Activated CD8-positive, alpha-beta memory T cell treated with anti-CD3 and anti-CD28 coated beads for 24 hours (primary cell): ENCODE measurements around the gene LDLRAD4.

ENCODE experiments used
- DNase-seq: peaks from one replicate; pipeline ENCODE4 v3.0.0-alpha.2; 2020

LDLRAD4 gene

DNA sequence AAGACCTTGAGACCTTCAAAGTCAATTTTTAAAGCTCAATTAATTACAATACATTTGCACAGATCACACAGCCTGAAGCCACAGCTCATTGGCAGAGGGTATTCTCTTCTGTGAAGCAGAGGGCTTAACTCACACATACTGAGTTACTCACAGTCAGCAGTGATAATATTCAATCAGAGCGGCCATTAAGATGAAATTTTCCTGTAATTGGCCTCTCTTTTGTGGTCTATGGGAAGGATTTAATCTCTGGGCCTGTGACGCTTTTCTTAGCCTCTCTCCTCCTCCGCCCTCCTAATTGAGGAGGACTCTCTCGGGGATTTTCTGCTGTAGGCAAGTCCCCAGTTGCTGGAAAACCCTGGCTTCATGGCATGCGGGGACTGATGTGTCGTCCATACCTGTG, 12.3 kb upstream of the LDLRAD4 start:
- DNase-seq: no peak

DNA sequence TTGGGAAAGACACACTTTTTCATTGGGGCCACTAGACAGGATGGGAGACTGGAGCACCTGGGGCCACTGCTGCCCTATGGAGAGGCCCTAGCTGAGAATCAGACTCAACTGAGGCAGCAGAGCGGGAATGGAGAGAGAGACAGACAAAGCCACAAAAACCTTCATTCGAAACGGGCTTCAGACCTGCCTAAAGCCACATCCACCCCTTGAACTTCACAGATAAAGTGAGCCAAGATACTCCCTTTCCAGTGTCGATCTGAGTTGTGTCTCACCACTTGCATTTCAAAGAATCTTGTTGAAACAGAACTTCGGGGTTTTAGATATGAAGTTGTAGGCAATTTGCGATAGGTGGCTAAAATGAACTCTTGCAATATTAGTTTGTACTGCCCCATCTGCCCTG, 11.3 kb upstream of the LDLRAD4 start:
- DNase-seq: no peak

DNA sequence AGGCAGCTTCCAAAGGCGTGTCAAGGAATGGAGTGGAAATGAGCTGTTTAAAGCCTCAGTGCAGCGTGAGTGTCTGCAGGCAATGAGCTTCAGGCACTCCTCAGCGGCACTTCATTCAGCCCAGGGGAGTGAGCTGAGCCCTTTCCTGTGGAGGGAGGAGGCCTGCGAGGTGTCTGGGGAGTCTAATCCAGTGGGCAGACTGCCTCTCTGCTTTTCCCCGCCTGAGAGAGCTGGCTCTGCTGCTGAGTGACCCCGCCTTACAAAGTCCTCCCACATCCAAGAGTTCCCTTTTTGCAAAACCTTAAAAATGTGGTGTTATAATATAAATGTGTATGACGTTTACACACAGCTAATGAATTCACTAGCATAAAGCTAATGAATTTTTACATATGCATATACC, 7.0 kb upstream of the LDLRAD4 start:
- no peak for DNase-seq

DNA sequence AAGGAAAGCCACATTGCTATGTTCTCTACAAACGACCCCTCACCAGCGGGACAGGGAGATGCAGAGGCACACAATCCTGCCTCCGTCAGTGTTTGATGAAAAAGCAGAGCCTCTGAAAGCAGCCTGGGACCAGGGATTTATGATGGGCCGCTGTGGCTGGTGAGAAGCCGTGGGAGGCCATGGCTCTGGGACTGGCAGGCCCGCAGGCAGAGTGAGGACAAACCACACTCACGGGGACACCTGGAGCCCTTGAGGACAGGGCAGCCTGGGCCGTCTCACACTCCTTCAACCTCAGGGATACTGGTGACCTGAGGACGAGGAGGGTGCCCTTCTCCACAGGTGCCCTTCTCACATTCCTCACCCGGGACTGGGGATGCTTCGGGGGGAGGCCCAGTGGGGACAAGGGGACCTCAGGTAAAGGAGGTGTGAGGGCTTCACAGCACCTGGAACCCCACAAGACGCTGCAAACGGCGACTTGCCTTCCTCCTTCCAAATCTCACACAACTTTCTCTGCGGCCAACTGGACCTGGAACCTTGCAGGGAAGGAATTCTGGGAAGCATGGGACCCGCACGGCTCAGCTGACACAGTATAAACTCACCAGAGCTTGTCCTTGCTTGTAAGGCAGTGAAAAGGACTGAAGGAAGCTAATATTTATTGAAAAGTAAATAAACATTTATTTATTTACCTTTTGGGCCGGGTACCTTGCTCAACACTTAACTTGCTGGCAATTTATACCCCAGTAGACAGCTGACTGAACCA, 5.3 kb upstream of the LDLRAD4 start:
- no peak for DNase-seq

DNA sequence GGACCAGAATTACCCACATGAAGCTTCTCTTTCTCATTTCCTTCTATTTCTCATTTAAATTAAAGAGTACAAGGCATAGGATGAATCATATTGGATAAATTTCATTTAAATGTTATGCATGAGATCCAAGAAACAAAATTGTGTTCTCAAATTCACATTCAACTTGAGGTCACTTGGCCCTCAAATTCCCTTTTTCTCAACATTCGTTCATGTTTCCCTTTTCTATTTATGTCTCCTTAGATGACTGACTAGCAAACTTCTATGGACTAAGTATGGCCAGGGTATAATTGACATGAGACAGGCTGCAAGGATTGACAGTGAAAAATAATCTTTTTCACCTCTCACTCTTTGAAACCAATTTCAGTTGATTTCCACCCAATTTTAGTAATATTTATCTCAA, 4.0 kb upstream of the LDLRAD4 start:
- no peak for DNase-seq

DNA sequence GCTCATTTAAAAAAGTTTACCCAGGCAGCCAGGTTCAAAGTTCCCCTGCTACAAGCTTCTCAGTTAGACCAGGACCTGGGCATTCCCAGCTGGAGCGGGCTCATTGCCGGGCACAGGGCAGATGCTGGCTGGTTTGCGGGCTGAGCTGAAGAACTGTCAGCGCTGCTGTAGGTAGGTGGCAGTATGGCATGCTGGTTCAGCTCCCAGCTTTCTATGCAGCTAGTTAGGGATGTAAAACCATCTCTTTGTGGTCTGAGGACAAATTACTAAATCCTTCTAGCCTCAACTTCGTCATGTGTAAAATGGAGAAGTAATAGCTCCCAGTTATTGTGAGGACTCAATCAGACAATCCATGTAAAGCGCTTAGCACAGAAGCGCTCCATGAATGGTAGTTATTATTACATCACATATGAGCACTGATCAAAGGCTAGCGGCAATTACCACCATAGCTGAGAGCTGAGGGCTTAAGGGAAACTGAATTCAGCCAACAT, 2.4 kb upstream of the LDLRAD4 start:
- peak; percentile 73 for DNase-seq

DNA sequence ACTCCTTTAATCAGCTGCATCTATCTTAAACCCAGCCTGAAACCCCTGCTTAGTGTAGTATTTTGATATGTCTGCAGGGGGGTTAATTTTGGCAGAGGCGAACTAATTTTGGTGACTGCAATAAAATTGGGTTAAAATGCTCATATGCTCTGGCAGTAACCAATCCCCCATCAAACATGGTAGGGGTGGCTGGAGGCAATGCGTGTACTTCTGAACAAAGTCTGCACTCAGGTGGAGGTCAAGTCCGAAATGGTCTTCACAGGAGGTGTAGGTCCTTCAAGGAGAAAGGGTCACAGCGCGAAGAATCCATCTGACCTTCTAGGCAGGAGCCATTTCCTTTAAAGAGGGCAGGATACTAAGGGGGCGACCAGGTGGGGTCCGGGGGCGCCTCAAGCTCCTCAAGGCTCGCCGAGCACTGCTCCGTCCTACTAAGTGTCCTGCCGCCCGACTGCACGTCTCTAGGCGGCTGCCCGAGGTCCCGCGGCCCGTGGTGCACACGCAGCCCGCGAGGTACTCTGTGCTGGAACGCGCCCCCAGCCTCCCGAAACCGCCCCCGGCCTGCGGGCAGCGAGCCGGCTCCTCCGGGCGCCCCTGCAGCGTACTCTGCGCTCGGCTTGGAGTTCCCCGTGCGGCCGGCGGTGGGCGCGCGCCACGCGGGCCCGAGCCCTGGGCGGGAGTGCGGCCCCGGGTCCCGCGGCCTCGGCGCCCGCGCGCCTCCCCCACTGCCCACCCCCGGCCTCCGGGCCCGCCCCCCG, 1.7 kb upstream of the LDLRAD4 start:
- DNase-seq: peak; percentile 82

DNA sequence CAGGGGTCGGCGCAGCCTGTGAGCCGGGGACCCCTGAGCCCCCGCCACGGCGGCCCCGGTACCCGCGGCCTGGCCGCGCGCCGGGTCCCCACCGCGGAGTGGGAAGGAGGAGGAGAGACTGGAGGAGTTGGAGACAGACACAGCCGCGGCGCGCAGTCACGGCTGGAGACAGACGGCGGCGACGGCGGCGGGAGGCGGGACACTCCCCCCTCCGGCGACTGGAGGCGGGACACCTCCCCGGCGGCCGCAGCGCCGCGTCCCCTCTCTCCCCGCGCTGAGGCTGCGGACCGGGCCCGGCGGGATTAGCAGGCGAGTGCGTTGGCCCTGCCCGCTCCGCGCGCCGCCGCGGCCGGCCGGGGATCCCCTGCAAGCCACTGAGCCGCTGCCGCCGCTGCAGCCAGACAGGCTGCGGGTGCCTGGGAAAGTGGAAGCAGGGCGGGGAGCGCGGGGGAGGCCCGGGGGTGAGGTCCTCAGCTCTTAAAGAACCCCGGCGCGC, 1.0 kb upstream of the LDLRAD4 start:
- DNase-seq: peak; percentile 85

DNA sequence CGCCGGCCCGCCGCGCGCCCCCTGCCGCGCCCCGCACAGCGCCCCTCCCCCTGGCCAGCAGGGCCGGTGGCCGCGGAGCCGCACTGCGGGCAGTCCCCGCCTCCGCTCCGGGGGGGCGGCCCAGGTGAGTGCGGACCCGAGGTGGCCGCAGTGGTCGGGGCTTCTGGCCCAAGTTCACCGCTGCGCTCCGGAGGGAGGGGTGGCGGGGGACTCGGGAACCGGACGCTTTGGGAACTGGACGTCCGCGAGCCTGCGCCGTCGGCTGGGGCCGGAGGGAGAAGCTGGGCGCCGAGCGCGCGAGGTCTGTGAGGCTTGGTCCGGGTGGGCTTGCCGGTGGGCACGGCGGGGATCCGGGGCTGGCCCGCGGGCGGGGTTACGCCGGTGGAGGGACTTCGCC, 591 bp upstream of the LDLRAD4 start:
- DNase-seq: no peak

DNA sequence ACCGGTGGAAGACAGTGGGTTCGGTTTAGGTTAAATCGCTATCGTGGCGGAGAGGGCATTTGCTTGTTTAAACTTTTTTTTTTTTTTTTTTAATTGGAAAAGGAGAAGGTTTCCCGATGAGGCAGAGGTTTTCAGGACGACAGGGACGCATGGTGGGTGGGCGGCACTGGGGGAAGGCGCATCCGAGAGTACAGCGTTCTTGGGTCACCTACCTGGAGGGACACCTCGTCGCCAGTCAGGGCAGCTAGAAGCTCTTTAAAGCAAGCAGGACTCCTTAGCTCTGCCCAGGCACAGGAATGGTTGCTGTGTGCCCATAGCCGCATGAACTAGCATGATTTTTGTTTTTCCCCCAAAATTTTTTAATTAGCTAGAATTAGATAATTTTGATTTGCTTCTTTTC, 437 bp downstream of the LDLRAD4 start:
- DNase-seq: no peak

DNA sequence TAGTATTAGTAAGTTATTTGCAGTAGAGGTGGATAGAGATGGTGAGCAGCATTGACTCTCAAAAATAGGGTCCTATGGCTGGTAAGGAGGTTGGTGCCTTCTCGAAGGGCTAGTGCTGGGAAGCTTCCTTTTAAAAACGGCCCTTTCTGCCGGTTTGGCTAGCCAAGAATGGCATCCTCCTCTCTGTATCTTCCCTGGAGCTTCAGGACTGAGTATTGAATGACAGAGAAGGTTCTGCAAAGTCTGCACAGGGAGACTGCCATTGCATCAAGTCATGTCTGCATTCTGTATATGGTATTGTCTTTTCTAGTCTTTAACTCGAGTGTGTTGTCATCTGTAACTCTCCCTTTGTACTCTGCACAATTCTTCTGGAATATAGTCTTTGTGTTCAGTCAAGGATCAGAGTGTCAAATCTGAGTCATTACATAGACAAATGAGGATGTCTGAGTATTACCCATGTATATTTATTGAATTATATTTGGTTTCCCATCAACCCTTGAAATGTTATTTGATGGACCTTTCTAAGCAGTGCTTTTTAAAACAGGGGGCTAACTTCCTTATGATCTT, 1.1 kb downstream of the LDLRAD4 start:
- DNase-seq: no peak

DNA sequence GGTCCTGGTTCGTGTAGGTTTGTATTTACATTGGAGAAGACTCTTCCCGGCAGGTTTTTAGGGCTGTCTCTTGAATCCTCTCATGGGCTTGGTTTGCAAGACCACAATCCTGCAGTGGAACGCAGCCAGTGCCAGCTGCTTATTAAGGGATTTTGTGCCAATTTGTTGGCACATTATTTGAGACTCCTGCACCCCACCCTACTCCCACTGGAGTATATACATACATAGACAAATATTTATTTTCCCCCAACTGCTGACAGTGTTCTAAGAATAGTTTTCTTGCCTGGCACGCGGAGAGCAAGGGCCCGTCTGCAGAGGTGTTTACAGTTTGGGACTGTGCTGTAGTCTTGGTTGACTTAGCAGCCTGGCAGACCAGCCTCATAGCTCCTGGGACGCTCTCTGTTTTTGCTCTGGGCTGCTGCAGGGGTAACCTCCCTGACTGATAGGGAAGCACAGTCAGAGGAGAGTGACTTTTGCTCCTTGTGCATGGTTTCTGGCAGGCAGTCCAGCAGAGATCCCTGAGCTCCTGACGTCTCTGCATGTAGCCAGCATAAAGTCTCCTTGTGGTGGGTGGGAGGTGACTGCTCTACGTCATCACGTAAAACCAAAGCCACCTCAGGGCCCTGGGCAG, 1.9 kb downstream of the LDLRAD4 start:
- DNase-seq: peak; percentile 56

DNA sequence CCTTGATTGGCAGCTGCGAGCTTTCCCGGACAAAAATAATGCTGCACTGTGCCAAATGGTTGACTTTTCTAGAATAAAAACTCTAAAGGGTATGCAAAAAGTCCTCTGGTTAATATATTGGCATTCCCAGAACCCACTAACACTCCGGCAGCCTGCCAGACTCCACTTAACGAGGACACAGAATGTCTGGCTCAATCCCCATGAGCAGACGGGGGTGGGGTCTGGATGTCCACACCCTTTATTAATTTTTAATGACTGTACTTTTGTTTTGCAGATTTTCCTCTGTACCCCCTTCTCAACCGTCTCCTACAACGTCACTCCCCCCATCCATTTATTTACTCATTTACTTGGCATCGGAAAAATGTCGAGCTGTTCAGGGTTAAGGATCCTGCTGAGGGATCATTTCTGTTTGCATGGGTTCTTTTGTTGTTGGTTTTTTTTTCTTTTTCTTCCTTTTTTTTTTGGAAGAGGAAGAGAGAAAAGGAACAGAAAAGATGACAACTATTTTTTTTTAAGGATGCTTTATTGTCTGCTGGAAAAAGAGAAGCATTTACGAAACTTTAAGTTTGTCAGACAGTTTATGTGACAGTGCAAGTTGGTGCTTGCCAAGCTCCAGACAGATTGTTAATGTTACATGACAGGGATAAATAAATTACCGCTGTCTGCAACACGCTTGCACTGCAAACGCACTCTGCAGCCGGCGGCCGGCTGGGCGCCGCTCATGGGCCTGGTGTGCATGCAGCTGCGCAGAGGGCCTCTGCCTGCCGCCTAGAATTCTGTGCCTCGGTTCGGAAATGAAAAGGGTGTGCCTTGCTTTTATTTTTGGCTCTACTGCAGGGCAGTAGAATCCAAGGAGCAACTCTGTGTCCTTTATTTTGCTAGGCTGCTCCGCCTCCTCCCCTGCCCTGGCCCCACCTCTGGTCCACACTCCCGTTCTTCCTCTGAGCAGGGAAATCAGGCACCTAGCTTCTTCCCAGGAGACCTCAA, 3.6 kb downstream of the LDLRAD4 start:
- DNase-seq: peak; percentile 52

DNA sequence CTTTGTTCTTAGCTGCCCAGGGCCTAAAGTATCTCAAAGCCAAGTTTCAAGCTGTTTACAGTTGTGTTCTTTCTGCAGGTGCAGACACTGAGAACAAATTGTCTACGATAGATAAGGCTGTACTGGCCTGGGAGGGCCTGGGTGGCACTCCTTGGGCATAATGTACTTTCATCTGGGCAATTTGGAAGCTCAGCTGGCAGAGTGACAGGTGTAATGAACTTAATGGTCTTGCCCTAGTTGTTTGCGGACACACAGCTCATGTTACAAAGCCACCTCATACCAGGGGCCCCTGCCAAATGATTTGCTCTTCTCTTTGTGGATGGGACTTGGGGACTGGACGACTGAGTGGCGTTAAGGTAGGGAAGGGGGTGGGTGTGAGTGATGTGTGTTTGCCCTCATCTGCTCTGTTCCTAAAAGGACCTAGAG, 4.3 kb downstream of the LDLRAD4 start:
- DNase-seq: peak; percentile 53

DNA sequence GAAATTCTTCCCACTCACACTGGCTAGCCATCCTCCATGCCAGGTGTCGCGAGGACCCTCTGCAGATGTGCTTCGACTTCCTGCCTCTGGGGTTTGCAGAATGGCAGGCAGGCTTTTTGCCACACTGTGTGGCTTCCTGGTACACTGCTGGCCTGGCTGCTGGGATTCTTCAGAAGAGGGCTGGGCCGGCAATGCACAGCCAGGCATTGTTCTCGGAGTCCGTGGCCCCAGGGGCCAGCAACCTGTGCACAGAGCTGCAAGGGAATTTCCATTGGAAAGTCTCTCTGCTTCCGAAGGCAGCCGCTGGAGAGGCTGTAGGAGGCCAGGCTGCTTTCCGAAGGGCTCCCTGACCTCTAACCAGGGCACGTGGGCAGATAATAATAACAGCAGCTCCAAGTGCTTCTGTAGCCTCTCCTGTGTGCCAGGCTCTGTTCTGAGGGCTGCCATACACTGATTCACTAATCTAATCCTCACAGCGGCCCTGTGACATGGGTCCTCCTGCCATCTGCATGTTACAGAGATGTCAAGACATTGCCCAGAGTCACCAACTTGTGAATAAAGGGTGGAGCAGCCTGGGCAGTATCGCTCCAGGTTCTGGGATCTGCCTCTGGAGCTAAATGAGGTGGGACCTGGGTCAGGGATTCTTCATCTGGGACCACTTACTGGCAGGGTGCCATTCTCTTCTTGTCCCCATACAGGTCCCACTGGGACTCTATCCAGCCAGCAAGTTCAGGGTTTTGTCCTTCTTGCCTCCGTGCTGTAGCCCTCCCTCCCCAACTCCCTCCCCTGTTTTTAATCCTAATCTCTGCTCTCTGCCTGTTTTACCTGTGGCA, 5.0 kb downstream of the LDLRAD4 start:
- DNase-seq: peak; percentile 53

DNA sequence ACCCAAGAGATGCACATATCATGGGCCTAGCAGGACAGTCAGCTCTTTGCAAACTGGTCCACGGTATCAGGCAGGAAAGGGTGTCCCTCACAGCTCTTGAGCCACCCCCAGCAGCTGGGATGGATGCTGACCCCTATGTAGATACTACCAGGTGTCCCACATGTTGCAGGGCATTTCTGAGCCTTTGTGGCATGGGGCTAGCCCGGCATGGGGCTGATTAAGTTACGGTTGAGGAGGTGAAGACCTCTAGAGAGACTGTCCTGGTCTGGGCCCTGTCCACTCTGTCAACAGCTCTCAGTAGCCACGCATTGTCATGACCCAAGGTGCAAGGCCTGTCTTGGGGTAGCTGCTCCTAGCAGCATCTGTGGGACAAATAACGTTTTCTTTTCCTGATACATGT, 6.7 kb downstream of the LDLRAD4 start:
- DNase-seq: peak; percentile 52

DNA sequence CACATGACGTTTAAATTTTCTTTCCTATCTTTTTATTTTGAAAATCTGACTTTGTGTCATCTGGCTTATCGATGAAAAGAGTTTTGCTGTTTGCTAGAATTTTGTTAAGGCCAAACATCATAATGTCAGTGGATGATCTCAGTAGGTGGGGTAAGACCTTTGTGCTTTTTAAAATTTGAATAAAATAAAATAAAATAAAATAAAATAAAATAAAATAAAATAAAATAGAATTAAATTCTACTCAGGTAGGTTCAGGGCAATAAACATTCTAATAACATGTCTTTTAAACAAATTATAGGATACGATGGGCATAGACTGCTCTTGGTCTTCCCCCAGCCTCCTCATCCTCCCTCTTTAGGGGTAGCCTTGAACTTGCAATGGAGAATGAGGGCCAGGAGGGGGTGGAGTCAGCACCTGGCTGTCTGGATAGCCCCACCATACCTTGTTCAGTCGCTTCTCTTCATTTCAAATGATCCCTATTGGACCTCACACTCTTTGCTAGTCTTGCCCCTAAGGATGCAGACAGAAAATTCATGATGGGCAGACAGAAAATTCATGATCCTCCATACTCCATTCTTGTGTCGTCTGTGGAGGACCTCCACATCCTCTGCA, 8.1 kb downstream of the LDLRAD4 start:
- DNase-seq: peak; percentile 24

DNA sequence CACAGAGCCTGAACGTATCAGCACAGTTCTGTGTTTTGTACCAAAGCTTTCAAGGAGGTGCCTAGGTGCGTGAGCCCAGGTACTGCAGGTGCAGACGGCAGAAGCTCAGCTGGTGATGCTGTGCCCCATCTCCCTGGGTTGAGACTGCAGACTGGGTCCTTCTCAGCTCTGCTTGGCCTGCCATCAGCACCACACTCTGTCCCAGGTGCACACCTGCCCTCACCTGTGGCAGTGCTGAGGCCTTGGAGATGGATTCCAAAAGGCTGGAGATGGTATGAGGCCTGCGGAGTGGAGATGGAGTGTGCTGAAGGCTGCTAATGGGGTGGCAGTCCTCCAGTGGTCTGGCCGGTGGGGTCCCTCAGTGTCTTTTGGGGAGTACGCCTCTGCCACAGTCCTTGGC, 9.3 kb downstream of the LDLRAD4 start:
- DNase-seq: peak; percentile 46

DNA sequence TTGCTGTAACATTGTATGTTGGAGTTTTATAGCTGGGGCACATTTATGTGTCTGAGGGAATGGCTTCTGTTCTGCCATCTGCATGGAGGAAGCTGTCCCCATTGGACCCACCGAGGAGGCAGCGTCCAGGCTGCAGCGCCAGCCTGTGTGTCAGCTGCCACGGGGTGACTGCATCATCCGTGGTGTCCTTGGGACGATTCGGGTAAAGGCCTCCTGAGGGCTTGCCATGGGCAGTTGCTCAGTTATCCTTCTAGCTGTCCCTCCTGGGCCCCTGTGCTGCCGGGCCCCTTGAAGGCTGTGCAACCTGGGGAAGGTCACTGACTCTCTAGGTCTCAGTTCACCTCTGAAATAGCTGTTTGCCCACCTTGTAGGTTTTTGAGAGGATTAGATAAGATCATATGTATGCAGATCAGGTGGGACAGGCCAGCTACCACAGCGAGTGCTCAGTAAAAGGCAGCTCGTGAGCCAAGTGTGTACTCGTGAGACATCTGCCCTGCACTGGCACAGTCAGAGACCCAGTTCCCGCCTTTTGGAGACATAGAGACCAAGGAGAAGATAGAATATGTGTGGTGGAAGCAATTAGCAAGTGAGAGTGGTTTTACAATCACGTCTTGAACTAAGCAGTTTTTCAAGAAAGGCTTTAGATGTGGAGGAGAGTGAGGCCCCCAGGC, 10.6 kb downstream of the LDLRAD4 start:
- DNase-seq: peak; percentile 55

DNA sequence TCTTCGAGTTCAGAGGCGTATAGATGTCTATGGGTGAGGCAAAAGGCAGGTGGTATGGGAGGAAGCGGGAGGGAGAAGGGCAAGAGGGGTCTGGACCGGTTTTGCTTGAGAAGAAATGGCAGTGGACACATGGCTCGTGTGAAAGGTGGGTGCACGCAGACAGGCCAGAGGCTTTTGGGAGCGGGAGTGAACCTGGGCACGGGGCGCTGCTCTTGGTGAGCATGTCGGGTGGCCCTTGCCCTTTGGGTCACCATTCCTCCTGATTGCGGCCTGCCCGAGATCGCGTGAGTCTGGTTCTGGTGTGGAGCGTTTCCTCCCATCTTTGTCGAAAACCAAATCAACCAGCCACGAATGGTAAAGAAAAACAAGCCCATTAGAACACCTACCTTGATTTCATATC, 12.6 kb downstream of the LDLRAD4 start:
- DNase-seq: no peak
